NCI-H1092 treated with DMSO at 0.1 percent for 48 hours (cell line): ENCODE measurements around the gene TCF3.

Experiments
- DNase-seq: peaks from one replicate; lab custom pipeline; 2025; lab: John Stamatoyannopoulos, UW

The TCF3 gene

DNA sequence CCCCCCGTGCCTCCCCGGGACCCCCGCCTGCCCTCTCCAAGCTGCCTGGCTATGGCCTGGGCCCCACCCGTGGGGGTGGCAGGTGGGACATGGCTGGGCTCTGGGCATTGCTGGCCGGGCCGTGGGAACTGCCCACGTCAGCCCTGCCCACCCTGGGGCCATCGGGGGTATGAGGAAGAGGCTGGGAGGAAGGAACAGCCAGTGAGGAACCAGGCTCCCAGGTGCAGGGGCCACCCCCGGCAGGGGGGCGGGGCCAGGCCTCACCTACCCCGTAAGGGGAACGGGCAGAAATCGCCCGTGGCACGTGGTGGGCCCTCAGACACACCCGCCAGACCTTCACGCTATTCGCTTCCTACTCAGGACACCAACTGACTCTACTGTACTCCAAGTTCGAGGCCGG, 22.4 kb downstream of the TCF3 start:
- DNase-seq = no peak

GRCh38 chr19:1629256-1629808, 23.1 kb downstream of the TCF3 start:
- no peak for DNase-seq

- DNase-seq = no peak
These were observed 25.2 kb downstream of the TCF3 start for GRCh38 chr19:1627194-1627593.

DNA sequence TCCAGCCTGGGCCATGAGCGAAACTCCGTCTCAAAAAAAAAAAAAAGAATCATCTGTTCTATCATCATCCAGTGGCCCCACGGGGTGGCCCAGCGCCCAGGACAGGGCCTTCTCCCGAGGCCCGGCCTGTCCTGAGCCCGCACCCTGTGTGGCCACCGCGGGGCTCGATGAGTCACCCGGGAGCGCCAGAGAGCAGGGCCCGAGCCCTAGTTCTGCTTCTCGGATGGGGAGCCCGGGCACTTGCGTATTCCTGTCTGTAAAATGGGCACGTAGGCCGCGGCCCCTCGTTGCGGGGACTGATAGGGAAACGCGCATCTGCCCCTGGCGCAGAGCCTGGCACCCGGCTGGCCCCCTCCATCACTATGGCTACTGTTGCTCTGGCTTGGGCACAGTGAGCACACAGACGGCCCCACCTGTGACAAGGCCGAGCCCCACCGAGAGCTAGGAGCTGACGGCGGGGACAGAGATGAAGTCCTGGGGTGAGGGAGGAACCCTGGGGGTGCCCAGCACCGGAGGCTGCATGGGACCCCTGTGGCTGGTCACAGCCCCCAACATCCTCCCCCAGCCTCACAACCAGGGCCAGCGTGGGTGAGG, 25.9 kb downstream of the TCF3 start:
- DNase-seq = no peak

GRCh38 chr19:1624458-1624857, 28.0 kb downstream of the TCF3 start:
- DNase-seq = no peak

DNA sequence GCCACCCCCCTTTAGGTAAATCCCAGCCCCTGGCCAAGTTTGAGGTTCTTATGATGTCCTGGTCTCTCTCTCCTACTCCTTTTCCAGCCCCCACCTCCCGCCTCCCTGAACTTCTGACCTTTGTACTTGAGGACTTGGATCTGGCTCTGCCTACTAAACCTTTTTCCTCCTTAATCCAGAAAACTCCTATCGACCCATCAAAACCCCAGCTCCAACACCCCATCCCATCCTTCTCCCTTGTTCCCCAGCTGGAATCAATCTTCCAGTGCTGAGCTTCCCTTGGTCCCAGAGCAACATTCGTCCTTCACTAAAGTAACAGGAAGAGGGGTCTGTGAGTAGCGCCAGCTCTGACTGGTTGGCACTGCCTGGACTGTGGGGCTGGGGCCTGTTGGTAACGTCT, 29.9 kb downstream of the TCF3 start:
- DNase-seq = no peak

DNA sequence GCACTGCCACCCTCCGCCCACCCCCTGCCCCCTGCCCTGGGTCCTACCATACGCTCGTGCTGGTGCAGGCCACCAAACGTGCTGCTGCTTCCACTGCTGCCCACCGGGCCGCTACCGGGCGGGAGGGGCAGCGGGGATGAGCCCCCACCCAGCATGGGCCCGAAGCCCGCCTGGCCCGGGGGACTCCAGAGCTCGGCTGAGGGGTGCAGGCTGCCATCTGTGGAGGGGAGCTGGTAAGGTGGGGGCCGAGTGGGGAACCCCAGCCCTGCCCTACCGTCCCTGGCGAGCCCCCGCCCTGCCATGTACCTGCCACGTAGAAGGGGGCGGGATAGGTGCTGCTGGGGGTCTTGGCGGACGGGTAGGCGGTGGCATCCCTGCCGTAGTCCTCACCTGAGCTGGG, 30.4 kb downstream of the TCF3 start:
- no peak for DNase-seq

- no peak for DNase-seq
These were observed 30.8 kb downstream of the TCF3 start for GRCh38 chr19:1621574-1621973.

DNA sequence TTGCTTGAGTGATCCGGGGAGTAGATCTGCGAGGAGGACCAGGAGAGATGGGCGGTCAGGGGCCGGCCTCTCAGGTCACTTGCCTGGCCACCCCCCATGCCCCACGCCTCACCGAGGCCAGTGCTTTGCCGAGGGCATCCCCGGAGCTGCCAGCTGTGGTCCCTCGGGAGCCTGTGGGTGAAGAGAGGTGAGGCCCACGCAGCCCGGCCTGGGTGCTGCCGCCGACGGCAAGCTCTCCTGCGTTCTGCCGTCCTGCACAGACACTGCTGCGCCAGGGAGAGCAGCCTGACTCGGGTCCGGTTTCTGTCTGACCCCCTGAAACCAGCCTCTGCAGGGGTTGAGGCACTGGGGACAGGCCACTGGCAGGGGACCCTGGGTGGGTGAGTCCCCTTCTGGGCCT, 31.4 kb downstream of the TCF3 start:
- no peak for DNase-seq

DNA sequence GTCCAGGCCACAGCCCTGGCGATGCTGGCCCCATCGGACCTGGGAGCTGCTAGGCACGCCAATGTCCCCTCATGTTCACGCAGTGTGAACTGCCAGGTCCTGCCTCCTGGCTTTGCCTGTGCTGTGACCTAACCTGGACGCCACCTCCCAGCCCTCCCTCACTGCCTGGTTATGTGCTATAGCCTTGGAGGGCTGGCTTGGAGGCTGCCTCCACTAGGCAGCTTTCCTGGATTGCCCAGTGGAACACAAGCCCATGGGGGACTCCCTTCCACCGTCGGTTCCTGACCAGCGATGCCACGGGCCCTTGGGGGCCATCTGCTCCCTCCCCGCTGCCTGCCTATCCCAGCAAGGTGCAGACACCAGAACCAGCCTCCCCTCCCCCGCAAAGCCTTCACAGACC, 31.9 kb downstream of the TCF3 start:
- no peak for DNase-seq

- DNase-seq = no peak
These were observed 32.7 kb downstream of the TCF3 start for GRCh38 chr19:1619703-1620102.

DNA sequence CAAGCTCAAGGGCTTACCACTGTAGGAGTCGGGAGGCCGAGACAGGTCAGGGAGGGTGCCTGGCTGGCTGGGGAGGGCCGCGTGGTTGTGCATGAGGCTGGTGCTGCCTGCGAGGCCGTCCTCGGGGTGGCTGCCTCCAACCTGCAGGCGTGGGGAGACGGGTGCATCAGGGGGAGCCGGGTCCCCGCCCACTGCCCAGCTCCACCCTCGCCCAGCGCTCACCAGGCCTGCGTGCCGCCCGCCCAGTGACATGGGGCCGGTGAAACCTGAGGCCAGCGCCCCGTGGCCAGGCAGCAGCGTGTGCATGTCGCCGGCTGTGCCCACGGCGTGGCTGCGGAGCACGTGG, 33.3 kb downstream of the TCF3 start:
- no peak for DNase-seq

DNA sequence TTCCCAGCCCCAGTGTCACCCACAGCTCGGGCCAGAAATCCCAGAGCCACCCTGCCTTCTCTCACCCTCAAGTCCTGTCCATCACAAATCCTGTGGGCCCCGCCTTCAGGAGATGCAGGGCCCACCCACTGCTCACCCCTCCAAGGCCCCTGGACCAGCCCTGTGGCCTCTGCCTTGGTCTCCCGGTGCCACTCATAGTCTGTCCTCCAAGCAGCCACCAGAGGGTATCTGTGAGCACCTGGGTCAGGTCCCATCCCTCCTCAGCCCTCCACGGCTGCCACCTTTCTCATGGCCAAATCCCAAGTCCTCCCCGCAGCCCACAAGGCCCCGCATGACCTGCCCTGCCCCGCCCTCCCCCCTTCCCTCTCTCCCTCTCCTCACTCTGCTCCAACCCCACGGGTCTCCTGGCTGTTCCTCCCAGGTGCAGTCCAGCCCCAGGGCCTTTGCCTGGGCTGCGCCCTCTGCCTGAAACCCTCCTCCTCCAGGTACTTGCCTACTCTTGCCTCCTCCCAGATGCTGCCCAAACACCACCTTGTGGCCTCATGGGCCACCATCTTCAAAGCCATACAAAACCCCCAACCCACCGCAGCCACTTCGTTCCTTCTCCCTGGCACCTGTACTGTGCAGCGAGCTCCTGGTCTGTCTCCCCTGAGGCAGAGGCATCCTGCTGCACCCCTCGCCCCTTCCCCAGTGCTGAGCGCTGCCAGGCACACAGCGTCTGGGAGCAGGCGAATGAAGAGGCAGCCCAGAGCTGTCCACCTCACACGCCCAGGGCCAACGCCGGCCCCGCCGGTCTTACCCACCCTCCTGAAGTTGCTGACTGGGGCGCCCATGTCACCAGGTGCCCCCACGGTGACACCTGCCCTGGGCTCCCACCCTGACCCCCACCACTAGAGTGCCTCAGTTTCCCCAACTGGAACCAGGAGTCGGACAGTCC, 34.0 kb downstream of the TCF3 start:
- DNase-seq = no peak

DNA sequence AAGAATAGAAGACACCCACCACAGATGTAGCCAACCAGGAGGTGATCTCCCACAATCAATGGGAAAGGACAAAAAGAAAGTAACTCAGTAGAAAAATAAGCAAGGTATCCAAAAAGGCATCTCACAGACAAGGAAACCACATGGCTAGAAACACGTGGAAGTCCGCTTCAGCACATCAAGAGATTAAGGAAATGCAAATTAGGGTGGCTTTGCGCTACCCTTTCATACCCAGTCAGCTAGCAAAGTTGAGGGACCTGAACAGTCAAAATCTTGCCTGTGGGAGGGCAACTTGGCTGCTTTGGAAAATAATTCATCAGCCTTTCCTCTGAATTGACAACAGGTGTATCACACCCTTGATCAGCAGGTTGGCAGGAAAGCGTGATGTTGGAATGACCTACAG, 35.5 kb downstream of the TCF3 start:
- DNase-seq = no peak

DNA sequence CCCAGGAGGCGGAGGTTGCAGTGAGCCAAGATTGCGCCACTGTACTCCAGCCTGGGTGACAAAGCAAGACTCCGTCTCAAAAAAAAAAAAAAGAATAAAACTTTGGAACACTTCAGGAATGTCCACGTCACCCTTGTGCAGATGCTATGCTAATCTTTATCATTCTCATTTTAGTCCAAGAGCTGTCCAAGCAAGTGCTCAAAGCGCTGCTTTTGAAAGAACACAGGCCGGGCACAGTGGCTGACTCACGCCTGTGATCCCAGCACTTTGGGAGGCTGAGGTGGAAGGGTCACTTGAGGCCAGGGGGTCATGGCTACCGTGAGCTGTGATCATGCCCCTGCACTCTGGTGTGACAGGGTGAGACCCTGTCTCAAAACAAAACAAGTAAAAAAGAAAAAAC, 36.0 kb downstream of the TCF3 start:
- DNase-seq = no peak

DNA sequence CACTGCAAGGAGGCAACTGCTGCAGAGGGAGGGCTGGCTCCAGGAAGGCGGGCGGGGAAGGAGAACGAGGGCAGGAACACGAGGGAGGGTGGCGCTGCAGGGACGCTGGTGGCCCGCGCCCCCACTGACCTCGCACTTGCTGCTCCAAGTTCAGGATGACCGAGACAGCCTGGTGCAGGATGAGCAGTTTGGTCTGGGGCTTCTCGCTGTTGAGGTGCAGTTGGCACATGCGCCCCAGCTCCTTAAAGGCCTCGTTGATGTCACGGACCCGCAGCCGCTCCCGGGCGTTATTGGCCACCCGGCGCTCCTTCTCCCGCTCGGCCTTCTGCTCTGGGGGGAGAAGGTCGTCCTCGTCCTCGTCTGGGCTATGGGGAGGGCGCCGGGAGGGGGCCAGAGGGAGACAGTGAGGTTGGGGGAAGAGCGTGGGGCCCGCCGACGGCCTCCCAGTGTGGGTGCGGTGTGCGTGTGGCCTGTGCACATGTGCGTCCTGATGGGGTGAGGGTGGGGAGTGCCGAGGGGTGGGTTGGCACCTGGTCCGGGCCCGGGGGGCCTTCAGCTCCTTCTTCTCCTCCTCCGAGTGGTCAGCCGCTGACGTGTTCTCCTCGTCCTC, 37.2 kb downstream of the TCF3 start:
- no peak for DNase-seq

DNA sequence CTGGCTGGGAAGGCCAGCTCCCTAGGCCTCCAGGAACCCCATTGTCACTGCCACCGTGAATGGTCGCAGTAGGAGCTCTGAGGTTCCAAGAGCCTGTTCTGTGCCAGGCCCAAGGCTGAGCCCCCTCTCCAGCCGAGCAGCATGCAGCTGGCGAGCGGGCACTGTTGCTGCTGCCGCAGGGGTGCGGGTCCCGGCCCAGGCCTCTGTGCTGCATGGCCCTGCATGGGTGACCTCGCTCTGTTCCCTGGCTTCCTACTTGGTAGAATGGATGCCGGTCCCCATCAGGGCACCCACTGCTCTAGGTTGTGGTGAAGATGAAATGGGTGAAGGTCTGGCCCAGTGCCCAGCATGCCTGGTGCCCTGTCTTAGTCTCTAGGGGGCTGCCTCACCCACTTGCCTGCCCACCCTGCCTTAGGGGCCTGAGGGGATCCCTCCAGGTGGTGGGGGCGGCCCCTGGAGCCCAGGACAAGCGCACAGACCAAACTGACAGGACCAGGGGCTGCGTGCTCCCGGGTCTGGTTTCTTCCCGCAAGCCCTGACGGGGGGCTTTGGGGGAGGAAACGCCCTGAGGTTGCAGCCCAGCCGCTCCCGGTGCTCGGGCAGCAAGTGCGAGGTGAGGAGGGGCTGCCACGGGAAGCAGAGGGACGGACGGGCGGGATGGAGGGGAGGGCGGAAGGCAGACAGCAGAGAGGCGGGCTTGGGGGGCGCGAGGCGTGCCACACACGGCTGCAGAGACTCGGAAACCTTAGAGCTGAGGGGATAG, 38.4 kb downstream of the TCF3 start:
- DNase-seq = no peak

DNA sequence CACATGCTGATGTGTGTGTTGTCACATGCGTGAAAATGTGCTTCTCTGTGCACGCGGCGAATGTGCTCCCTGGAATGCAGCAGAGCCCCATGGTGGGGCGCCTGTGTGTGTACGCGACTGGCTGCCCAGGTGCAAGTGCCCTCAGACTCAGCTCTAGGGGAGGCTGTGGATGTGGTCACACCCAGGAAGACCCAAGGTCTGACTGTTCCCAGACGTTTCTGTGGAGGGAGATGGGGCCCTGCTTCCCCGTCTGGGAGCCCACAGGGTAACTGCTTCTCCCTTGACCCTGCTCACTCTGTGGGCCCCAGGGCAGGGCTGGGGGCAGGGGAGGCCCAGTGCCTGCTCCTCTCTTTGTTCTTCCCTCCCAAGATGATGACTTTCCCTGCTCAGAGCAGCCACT, 39.3 kb downstream of the TCF3 start:
- DNase-seq = no peak

DNA sequence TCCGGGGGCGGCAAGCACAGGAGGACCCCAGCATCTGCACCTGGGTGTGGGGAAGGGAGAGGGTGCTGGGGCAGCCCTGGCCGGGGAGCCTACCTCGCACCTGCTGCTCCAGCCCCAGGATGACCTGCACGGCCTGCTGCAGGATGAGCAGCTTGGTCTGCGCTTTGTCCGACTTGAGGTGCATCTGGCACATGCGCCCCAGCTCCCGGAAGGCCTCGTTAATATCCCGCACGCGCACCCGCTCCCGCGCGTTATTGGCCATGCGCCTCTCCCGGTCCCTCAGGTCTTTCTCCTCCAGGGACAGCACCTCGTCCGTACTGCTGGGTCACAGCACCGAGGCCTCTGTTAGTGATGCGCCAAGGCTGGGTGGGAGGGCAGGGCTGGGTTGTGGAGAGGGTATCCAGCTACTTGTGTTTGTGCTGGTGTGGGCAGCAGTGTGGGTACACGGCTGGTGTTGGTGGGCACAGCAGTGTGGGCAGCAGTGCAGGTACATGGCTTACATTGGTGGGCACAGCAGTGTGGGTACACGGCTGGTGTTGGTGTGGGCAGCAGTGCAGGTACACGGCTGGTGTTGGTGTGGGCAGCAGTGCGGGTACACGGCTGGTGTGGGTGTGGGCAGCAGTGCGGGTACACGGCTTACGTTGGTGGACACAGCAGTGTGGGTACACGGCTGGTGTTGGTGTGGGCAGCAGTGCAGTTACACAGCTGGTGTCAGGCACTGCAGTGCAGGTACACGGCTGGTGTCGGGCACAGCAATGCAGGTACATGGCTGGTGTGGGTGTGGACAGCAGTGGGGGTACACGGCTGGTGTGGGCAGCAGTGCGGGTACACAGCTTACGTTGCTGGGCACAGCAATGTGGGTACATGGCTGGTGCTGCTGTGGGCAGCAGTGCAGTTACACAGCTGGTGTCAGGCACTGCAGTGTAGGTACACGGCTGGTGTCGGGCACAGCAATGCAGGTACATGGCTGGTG, 40.0 kb downstream of the TCF3 start:
- DNase-seq = no peak

DNA sequence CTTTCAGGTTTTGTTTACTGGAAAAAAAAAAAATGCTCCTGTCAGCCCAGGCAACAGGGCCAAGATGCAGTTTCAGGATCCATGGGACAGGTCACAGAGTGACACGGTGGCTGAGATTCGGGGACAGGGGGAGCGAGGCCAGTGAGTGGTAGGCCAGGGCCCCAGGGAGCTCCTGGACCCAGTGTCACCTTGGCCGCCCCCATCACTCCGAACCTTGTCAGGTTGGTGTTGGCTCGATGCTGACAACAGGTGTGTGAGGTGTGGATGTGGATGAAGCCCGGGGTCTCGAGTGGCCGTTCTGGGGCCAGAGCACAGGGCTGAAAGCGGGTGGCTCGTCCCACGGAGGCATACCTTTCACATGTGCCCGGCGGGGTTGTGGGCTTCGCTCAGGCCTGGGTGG, 41.1 kb downstream of the TCF3 start:
- DNase-seq = no peak

GRCh38 chr19:1610579-1610978, 41.8 kb downstream of the TCF3 start:
- no peak for DNase-seq
